ENCODE results near the gene CLMN. TPM values are rescaled to one million over a fixed set of nuclear protein-coding genes. Genes with fewer than 3 reads are reported as not detected.

The CLMN gene
- total RNA-seq, 6 experiments from 2014 or later, result 0.02 TPM; not detected in 5

- Mint-ChIP-seq H3K4me1 (ENCODE audit: low read depth) (no peaks in the 10 kb centered on the region), H3K9me3 (peaks cover 11% of the 10 kb centered on the region; the same call in 1 of the 2 replicates), H3K36me3 (ENCODE audit: low read depth) (no peaks in the 10 kb centered on the region), H3K27ac (no peak overlapping the region), H3K27me3 (ENCODE audit: insufficient read depth) (peaks cover 3% of the 10 kb centered on the region), H3K4me3 (no peak overlapping the region)
- TF ChIP-seq, protein P1, sequence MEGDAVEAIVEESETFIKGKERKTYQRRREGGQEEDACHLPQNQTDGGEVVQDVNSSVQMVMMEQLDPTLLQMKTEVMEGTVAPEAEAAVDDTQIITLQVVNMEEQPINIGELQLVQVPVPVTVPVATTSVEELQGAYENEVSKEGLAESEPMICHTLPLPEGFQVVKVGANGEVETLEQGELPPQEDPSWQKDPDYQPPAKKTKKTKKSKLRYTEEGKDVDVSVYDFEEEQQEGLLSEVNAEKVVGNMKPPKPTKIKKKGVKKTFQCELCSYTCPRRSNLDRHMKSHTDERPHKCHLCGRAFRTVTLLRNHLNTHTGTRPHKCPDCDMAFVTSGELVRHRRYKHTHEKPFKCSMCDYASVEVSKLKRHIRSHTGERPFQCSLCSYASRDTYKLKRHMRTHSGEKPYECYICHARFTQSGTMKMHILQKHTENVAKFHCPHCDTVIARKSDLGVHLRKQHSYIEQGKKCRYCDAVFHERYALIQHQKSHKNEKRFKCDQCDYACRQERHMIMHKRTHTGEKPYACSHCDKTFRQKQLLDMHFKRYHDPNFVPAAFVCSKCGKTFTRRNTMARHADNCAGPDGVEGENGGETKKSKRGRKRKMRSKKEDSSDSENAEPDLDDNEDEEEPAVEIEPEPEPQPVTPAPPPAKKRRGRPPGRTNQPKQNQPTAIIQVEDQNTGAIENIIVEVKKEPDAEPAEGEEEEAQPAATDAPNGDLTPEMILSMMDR (IDR thresholded peaks at IDR 0.05), result no peak
- no peak for DNase-seq
Measured at GRCh38 chr14:95331708-95332408, 12.2 kb upstream of the CLMN start.

GRCh38 chr14:95330591-95331370 lies 11.1 kb upstream of the CLMN start:
- H3K4me1 Mint-ChIP-seq (ENCODE audit: low read depth), result no peaks in the 10 kb centered on the region

DNA sequence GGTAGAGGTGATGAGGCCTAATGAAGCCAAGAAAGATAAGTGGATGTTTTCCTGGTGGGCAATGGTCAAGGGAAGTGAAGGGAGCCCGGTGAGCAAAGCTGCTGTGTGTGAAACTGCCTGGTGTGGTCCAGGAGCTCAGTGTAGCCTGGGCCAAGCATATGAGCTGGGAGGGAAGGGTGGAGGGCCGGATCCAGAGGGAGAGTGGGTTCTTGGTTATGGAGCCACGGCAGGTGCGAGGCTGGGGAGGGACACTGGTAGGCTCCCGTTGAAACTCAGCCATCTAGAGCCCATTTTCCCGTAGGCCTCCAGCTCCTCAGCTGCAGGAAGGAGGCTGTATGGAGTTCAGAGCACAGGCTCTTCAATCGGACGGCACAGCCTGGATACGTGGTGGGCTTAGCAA lies 10.2 kb upstream of the CLMN start:
- Mint-ChIP-seq H3K36me3 (ENCODE audit: low read depth) (no peaks in the 10 kb centered on the region), H3K4me1 (ENCODE audit: low read depth) (no peaks in the 10 kb centered on the region), H3K4me3 (no peak overlapping the region), H3K9me3 (peaks cover 4% of the 10 kb centered on the region; the same call in 1 of the 2 replicates), H3K27me3 (ENCODE audit: insufficient read depth) (peaks cover 3% of the 10 kb centered on the region), H3K27ac (no peak overlapping the region)
- TF ChIP-seq, protein P1 (IDR thresholded peaks at IDR 0.05), result no peak
- no peak for DNase-seq

More at GRCh38 chr14:95330591-95331370, 11.1 kb upstream of the CLMN start:
- Mint-ChIP-seq H3K4me3 (no peak overlapping the region), H3K27ac (no peak overlapping the region), H3K9me3 (peaks cover 4% of the 10 kb centered on the region; the same call in 1 of the 2 replicates), H3K27me3 (ENCODE audit: insufficient read depth) (peaks cover 3% of the 10 kb centered on the region), H3K36me3 (ENCODE audit: low read depth) (no peaks in the 10 kb centered on the region)
- no peak for DNase-seq
- TF ChIP-seq, protein P1 (IDR thresholded peaks at IDR 0.05), result no peak

GRCh38 chr14:95328729-95329503 lies 9.2 kb upstream of the CLMN start:
- Mint-ChIP-seq H3K36me3 (ENCODE audit: low read depth) (no peaks in the 10 kb centered on the region), H3K27me3 (ENCODE audit: insufficient read depth) (peaks cover 3% of the 10 kb centered on the region), H3K4me3 (no peak overlapping the region), H3K27ac (no peak overlapping the region), H3K9me3 (peaks cover 4% of the 10 kb centered on the region; the same call in 1 of the 2 replicates), H3K4me1 (ENCODE audit: low read depth) (no peaks in the 10 kb centered on the region)
- no peak for DNase-seq
- TF ChIP-seq, protein P1 (IDR thresholded peaks at IDR 0.05), result no peak

DNA sequence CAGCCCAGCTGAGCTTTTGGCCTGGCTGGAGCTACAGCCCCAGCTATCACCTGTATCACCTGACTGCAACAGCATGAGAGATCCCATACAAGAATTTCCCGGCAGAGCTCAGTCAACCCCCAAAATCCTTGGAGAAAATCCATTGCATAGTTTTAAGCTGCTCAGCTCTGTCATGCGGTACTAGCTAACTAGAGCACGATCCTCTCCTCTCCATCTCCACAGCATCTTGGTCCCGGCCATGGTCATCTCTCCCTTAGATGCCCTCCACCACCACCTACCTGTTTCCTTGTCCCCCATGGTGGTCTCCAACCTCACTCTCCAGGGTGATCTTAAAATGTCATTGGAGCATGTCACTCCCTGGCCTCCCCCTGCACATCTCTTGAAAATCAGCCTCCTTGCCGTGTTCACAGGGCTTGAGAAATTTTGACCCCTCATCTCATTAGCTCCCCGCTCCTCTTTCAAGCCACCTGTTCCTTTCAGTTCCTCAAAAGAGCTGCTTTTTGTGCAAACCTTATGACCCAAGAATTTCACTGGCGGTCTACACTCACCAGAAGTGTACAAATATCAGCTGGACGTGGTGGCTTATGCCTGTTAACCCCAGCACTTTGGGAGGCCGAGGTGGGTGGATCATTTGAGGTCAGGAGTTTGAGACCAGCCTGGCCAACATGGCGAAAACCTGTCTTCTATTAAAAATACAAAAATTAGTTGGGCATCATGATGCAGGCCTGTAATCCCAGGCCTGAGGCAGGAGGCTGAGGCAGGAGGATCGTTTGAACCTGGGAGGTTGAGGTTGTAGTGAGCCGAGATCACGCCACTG lies 8.1 kb upstream of the CLMN start:
- DNase-seq, result no peak
- TF ChIP-seq, protein P1 (IDR thresholded peaks at IDR 0.05), result no peak

More for the DNA sequence above, 8.1 kb upstream of the CLMN start:
- Mint-ChIP-seq H3K27me3 (ENCODE audit: insufficient read depth) (peaks cover 4% of the 10 kb centered on the region), H3K36me3 (ENCODE audit: low read depth) (no peaks in the 10 kb centered on the region), H3K9me3 (peaks cover 4% of the 10 kb centered on the region; the same call in 1 of the 2 replicates), H3K4me1 (ENCODE audit: low read depth) (no peaks in the 10 kb centered on the region), H3K4me3 (no peak overlapping the region), H3K27ac (no peak overlapping the region)
